Spleen (tissue), 7 donors: ENCODE results near the gene UBLCP1.

Experiments used
- POLR2A ChIP-seq, 3 donors: fragments of 450-650 bp; IDR thresholded peaks; one replicate each; pipeline ENCODE4 v1.5.1; 2017; ENCODE audit warnings: antibody characterized with exemption in 3 of 3, mild to moderate bottlenecking in 1 of 3
- TF ChIP-seq, protein P1 (sequence below), 11 experiments: fragments of 200-600 bp in 7 of 11; fragments of 450-650 bp in 4 of 11; sonication (generic) in 4 of 11; IDR thresholded peaks in 8 of 11; conservative IDR thresholded peaks in 3 of 11; 1 replicate in 7 of 11; 2 replicates in 4 of 11; pipeline versions ENCODE4 v1.4.0 to v1.8.0; 2016 to 2021; ENCODE audit warnings: antibody characterized with exemption in 11 of 11, inconsistent platforms in 4 of 11, mild to moderate bottlenecking in 1 of 11
- donor health status: DM: no; HTN: no; CAD: no; lungs with moderate emphysema.
- donor health status: DM: no; HTN: no; CAD: no.
- donor health status: DM: no; HTN: no; CAD: no.

DNA sequence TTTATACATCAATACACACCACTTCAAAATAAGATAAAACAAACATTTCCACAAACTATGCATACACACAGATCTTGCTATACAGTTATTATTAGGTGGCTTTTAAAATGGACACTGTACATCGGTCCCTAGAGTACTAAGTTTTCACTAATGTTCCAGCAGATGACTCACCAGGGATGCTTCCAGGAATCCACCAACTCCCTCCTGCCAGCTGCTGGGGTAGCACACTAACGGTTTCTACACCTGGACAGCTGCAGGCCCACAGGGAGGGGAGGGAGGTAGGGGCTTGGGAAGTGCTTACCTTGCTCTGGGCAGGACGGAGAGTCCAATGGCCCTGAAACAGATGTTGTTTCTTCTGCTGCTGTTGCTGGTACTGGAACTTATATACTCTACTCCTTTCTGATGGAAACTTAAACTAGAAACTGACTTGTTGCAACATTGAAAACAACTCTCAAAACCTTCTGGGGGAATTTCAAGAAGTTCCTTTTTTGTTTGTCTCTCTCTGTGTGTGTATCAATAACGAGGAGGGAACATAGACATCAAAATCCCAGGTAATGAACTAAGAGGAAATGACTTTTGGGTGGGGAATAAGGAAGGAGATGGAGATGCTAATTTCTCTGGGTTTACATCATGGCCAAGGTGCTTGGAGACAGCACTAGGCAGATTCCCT, 67.2 kb downstream of the UBLCP1 start, which contains the start of gene IL12B:
- TF ChIP-seq POLR2A (IDR thresholded peaks at IDR 0.05): no peak
- TF ChIP-seq, protein P1, sequence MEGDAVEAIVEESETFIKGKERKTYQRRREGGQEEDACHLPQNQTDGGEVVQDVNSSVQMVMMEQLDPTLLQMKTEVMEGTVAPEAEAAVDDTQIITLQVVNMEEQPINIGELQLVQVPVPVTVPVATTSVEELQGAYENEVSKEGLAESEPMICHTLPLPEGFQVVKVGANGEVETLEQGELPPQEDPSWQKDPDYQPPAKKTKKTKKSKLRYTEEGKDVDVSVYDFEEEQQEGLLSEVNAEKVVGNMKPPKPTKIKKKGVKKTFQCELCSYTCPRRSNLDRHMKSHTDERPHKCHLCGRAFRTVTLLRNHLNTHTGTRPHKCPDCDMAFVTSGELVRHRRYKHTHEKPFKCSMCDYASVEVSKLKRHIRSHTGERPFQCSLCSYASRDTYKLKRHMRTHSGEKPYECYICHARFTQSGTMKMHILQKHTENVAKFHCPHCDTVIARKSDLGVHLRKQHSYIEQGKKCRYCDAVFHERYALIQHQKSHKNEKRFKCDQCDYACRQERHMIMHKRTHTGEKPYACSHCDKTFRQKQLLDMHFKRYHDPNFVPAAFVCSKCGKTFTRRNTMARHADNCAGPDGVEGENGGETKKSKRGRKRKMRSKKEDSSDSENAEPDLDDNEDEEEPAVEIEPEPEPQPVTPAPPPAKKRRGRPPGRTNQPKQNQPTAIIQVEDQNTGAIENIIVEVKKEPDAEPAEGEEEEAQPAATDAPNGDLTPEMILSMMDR (IDR thresholded peaks at IDR 0.05 in 8 of 11, conservative IDR thresholded peaks at IDR 0.05 in 3 of 11): no peak
